GM12801 (cell line): ENCODE data around the gene CEBPE.

Source experiments
- CTCF ChIP-seq: IDR thresholded peaks from one replicate; pipeline ENCODE4 v1.5.1; 2011; ENCODE audit warnings: control low read depth; ENCODE audit not compliant: insufficient read length; ENCODE audit errors: extremely low read depth

CEBPE gene

DNA sequence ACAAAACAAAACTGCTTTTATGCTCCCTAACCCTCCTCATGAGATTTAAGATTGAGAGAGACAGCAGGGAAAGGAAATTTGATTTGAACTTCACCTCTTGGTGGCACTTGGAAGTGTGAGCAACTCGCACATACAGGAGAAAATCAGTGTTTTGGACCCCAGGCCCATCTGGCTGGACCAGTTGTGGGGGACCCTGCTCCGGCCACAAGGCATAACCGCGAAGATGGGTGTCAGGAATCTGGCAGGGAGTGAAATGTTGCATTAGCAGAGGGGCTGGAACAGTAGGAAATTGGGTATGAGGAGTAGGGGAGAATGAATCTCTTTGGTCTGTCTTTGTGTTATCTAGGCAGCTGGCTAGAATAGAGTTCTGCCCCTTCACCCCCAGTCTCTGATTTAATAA lies 15.5 kb downstream of the CEBPE start:
- no peak for TF ChIP-seq CTCF

GRCh38 chr14:23102801-23103200 lies 16.3 kb downstream of the CEBPE start:
- TF ChIP-seq CTCF, result no peak

GRCh38 chr14:23101986-23102625 lies 16.9 kb downstream of the CEBPE start:
- TF ChIP-seq CTCF, result no peak

DNA sequence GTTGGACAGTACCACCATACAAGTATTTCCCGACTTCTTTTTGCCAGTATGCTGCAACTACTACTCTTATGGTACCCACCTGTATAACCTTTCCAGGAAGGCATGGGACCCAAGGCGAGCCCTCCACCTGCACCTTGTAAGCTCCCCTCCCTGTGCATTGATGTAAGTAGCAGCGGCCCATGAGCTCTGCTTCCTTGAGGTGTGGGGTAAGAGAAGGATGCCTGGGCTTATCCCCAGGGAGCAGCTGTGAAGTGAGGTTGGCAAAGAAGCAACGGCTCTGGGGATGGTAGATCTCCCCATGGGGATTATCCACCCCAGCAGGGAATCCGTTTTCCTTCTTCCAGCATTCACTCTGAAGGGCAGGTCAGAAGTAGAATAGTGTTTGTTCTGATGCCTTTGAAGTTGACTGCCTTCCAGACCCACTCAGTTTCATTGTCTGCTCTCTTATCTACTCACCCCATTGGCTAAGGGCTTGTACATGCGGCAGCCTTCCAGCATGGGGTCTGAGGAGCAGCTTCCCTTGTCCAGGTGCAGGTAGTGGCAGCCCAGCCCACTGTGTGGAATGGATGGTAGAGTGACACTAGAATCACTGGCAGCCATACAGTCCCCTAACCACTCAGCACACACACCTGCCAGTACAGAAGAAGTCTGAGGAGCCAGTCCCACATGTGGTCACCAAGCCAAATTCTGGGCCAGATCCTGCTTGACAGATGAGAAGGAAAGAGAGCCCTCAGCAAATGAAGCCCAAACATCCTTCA lies 17.7 kb downstream of the CEBPE start:
- TF ChIP-seq CTCF, result no peak

GRCh38 chr14:23099212-23099861 lies 19.7 kb downstream of the CEBPE start:
- no peak for TF ChIP-seq CTCF

DNA sequence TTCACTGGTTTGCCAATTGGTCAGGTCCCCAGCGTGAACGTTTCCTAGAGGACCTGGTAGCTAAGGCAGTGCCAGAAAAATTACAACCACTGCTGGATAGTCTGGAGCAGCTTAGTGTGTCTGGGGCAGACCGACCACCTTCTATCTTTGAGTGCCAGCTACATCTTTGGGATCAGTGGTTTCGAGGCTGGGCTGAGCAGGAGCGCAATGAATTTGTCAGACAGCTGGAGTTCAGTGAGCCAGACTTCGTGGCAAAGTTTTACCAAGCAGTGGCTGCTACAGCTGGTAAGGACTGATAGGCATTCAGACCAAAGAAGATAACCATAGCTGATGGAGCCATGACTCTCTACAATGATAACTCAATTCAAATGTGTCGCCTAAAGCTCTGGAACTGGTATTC lies 21.3 kb downstream of the CEBPE start:
- no peak for TF ChIP-seq CTCF

GRCh38 chr14:23095196-23096108 lies 23.6 kb downstream of the CEBPE start, which contains the start of gene C14orf119:
Gene C14orf119 (plus strand): TSS chr14:23095505. CDS start chr14:23097659, 2,154 bp downstream.
- no peak for TF ChIP-seq CTCF
